ENCODE data around the gene HOXA11. TPM values are rescaled to one million over a fixed set of nuclear protein-coding genes. Genes with fewer than 3 reads are reported as not detected.
A peak's percentile ranks its signal among the peaks of the same experiment; 100 is the strongest.

The HOXA11 gene
- total and polyA plus RNA-seq, 11 donors = not detected

GRCh38 chr7:27179503-27180430, 5.3 kb downstream of the HOXA11 start:
- WGBS, 4 donors = 6 to 9% (median 7%) methylated on average over 51 to 56 of the region's 56 CpGs
- no peaks in the 10 kb centered on the region for H3K9me3 ChIP-seq
- ATAC-seq = peak in 3 of 4 donors; percentile 40 to 71 (median 68)
- H3K4me3 ChIP-seq = peak overlapping the region in 1 of 12 donors; percentile 1
- H3K36me3 ChIP-seq = no peaks in the 10 kb centered on the region
- peaks cover 0 to 29% (median 23%) of the 10 kb centered on the region in 12 donors for H3K4me1 ChIP-seq
- peak in 2 of 5 donors; percentile 63 to 79 for DNase-seq
- peak overlapping the region in 1 of 12 donors; percentile 91 for H3K27ac ChIP-seq
- TF ChIP-seq POLR2A (IDR thresholded peaks at IDR 0.05) (no peak), CTCF (IDR thresholded peaks at IDR 0.05) (peak; percentile 49 to 80 (median 70))
- intact Hi-C loops (cut with DNase I) = loop anchor here in 1 of 10 donors (10.0 kb wide), 1 partner anchor 1315 kb away; no protein-coding TSS in a partner anchor
- H3K27me3 ChIP-seq = peaks cover 87 to 100% (median 100%) of the 10 kb centered on the region in 9 donors

GRCh38 chr7:27179030-27179429, 6.0 kb downstream of the HOXA11 start:
- H3K4me3 ChIP-seq = no peak overlapping the region

GRCh38 chr7:27178366-27178765, 6.7 kb downstream of the HOXA11 start:
- H3K27me3 ChIP-seq = peaks cover 87 to 100% (median 100%) of the 10 kb centered on the region in 9 donors
- WGBS, 4 donors = 63 to 81% (median 76%) methylated on average over 6 of the region's 6 CpGs
- ATAC-seq (no peak), DNase-seq (no peak)
- intact Hi-C loops (cut with DNase I) = loop anchor here in 1 of 10 donors (10.0 kb wide), 1 partner anchor 1314 kb away; no protein-coding TSS in a partner anchor
- H3K9me3 ChIP-seq = no peaks in the 10 kb centered on the region
- peak overlapping the region in 1 of 12 donors; percentile 91 for H3K27ac ChIP-seq
- H3K4me1 ChIP-seq = peaks cover 0 to 28% (median 18%) of the 10 kb centered on the region in 12 donors
- no peak for TF ChIP-seq CTCF (IDR thresholded peaks at IDR 0.05)
- TF ChIP-seq POLR2A (IDR thresholded peaks at IDR 0.05) = no peak
- H3K4me3 ChIP-seq = no peak overlapping the region
- no peaks in the 10 kb centered on the region for H3K36me3 ChIP-seq

More at GRCh38 chr7:27179030-27179429, 6.0 kb downstream of the HOXA11 start:
- intact Hi-C loops (cut with DNase I) = loop anchor here in 1 of 10 donors (10.0 kb wide), 1 partner anchor 1314 kb away; no protein-coding TSS in a partner anchor
- 25 to 41% (median 32%) methylated on average over 14 of the region's 14 CpGs for WGBS, 4 donors
- H3K27me3 ChIP-seq = peaks cover 87 to 100% (median 100%) of the 10 kb centered on the region in 9 donors
- no peaks in the 10 kb centered on the region for H3K9me3 ChIP-seq
- H3K27ac ChIP-seq = peak overlapping the region in 1 of 12 donors; percentile 91
- peaks cover 0 to 28% (median 21%) of the 10 kb centered on the region in 12 donors for H3K4me1 ChIP-seq
- no peak for ATAC-seq
- no peak for DNase-seq
- TF ChIP-seq POLR2A (IDR thresholded peaks at IDR 0.05) = no peak
- no peak for TF ChIP-seq CTCF (IDR thresholded peaks at IDR 0.05)
- H3K36me3 ChIP-seq = no peaks in the 10 kb centered on the region

GRCh38 chr7:27177795-27178320, 7.2 kb downstream of the HOXA11 start:
- Histone ChIP-seq H3K27me3 (peaks cover 87 to 100% (median 100%) of the 10 kb centered on the region in 9 donors), H3K36me3 (no peaks in the 10 kb centered on the region), H3K27ac (peak overlapping the region in 1 of 12 donors; percentile 91), H3K9me3 (no peaks in the 10 kb centered on the region), H3K4me3 (no peak overlapping the region), H3K4me1 (peaks cover 0 to 28% (median 19%) of the 10 kb centered on the region in 12 donors)
- WGBS, 4 donors = 71 to 89% (median 81%) methylated on average over 5 of the region's 5 CpGs
- intact Hi-C loops (cut with DNase I) = loop anchor here in 1 of 10 donors (10.0 kb wide), 1 partner anchor 1313 kb away; no protein-coding TSS in a partner anchor
- ATAC-seq (no peak), DNase-seq (no peak)
- TF ChIP-seq CTCF (IDR thresholded peaks at IDR 0.05) (no peak), POLR2A (IDR thresholded peaks at IDR 0.05) (no peak)

Measured in heart left ventricle (tissue), 16 donors.